Keratinocyte (primary cell): ENCODE results near the gene TRPV2. TPM values are rescaled to one million over a fixed set of nuclear protein-coding genes. Genes with fewer than 3 reads are reported as not detected.

Source experiments
- DNase-seq: peaks from one replicate; pipeline ENCODE4 v3.0.0-alpha.2; 2011; ENCODE audit warnings: low read depth, missing footprints, low spot score
- FAIRE-seq: peaks from 2 replicates; lab custom pipeline; 2011; peaks lifted over from hg19 to GRCh38; lab: Jason Lieb, UNC
- H2AFZ ChIP-seq: 2 replicates; pipeline ENCODE4 v1.6.0; 2012; ENCODE audit warnings: low read length, control low read depth, inconsistent platforms; ENCODE audit not compliant: control insufficient read depth
- H3K27ac ChIP-seq: 2 replicates; pipeline ENCODE4 v1.5.1; 2011; ENCODE audit warnings: low read length; ENCODE audit not compliant: control insufficient read depth, insufficient read depth
- H3K27me3 ChIP-seq: 3 replicates; pipeline ENCODE4 v1.6.0; 2011; ENCODE audit warnings: low read length; ENCODE audit not compliant: control insufficient read depth, insufficient read depth; ENCODE audit errors: extremely low read depth
- H3K36me3 ChIP-seq, 2 experiments: 2 replicates in 1 of 2; 3 replicates in 1 of 2; pipeline ENCODE4 v1.5.1; 2011; ENCODE audit warnings: low read length in 2 of 2, mild to moderate bottlenecking in 1 of 2; ENCODE audit not compliant: control insufficient read depth in 2 of 2, insufficient read depth in 2 of 2; ENCODE audit errors: extremely low read depth in 1 of 2
- H3K4me1 ChIP-seq: 3 replicates; pipeline ENCODE4 v1.5.1; 2011; ENCODE audit warnings: low read length; ENCODE audit not compliant: control insufficient read depth, insufficient read depth; ENCODE audit errors: extremely low read depth
- H3K4me2 ChIP-seq: 3 replicates; pipeline ENCODE4 v1.6.0; 2011; ENCODE audit warnings: low read depth, low read length; ENCODE audit not compliant: control insufficient read depth, insufficient read depth; ENCODE audit errors: extremely low read depth
- H3K4me3 ChIP-seq, 3 experiments: fragments of 200-600 bp in 1 of 3; sonication (generic) in 1 of 3; 2 replicates in 2 of 3; 3 replicates in 1 of 3; pipeline ENCODE4 v1.5.1; 2011 to 2016; ENCODE audit warnings: low read length in 3 of 3, mild to moderate bottlenecking in 3 of 3, control low read depth in 2 of 3, inconsistent platforms in 1 of 3, low read depth in 1 of 3, mixed read lengths in 1 of 3, mixed run types in 1 of 3, moderate library complexity in 1 of 3; ENCODE audit not compliant: control insufficient read depth in 2 of 3, insufficient read depth in 2 of 3; ENCODE audit errors: extremely low read depth in 1 of 3
- H3K79me2 ChIP-seq: 2 replicates; pipeline ENCODE4 v1.6.0; 2012; ENCODE audit warnings: low read length; ENCODE audit not compliant: control insufficient read depth, insufficient read depth
- H3K9ac ChIP-seq: 3 replicates; pipeline ENCODE4 v1.6.0; 2011; ENCODE audit warnings: low read length; ENCODE audit not compliant: control insufficient read depth, insufficient read depth; ENCODE audit errors: extremely low read depth
- H3K9me1 ChIP-seq: 3 replicates; pipeline ENCODE4 v1.6.0; 2011; ENCODE audit warnings: low read length; ENCODE audit not compliant: control insufficient read depth, insufficient read depth; ENCODE audit errors: extremely low read depth
- H3K9me3 ChIP-seq: 2 replicates; pipeline ENCODE4 v1.5.1; 2012; ENCODE audit warnings: low read depth, low read length; ENCODE audit not compliant: control insufficient read depth
- H4K20me1 ChIP-seq: 3 replicates; pipeline ENCODE4 v1.6.0; 2011; ENCODE audit warnings: low read length; ENCODE audit not compliant: control insufficient read depth, insufficient read depth; ENCODE audit errors: extremely low read depth
- CTCF ChIP-seq, 3 experiments: IDR thresholded peaks in 1 of 3; conservative IDR thresholded peaks in 1 of 3; optimal IDR thresholded peaks in 1 of 3; 2 replicates in 2 of 3; 3 replicates in 1 of 3; pipeline versions ENCODE3 to v1.5.1; 2011; ENCODE audit warnings: low read length in 3 of 3, mild to moderate bottlenecking in 3 of 3, moderate library complexity in 2 of 3, control low read depth in 1 of 3, inconsistent platforms in 1 of 3; ENCODE audit not compliant: insufficient read depth in 2 of 3; ENCODE audit errors: extremely low read depth in 1 of 3
- EZH2 ChIP-seq: IDR thresholded peaks from one replicate; pipeline ENCODE4 v1.6.1; 2012; ENCODE audit warnings: inconsistent platforms, mild to moderate bottlenecking, low read length, moderate library complexity
- dilution Hi-C: fragments of 300-500 bp; cut with MboI; formaldehyde crosslinking; loops from one replicate; pipeline ENCODE4 v1.7.0; 2020; ENCODE audit warnings: low sequenced_read_pairs; ENCODE audit not compliant: extremely low pct_ligation_motif_present
- polyA plus RNA-seq, 5 experiments: library from polyadenylated mRNA; depleted of rRNA in 3 of 5; stranded (reverse) in 3 of 5; stranded (forward) in 1 of 5; unstranded in 1 of 5; fragments of >200 nt; gene quantifications; 1 replicate in 1 of 5; 2 replicates in 3 of 5; 3 replicates in 1 of 5; pipeline versions ENCODE4 v1.2.1 to v1.2.3, GENCODE V29; 2011 to 2012; ENCODE audit warnings: missing spikeins in 2 of 5, low read depth in 1 of 5, low replicate concordance in 1 of 5

The TRPV2 gene
- polyA plus RNA-seq, 1 donor (not counting 4 experiments of a cell fraction or from before 2014, with no cell fraction given), result 0.09 TPM

DNA sequence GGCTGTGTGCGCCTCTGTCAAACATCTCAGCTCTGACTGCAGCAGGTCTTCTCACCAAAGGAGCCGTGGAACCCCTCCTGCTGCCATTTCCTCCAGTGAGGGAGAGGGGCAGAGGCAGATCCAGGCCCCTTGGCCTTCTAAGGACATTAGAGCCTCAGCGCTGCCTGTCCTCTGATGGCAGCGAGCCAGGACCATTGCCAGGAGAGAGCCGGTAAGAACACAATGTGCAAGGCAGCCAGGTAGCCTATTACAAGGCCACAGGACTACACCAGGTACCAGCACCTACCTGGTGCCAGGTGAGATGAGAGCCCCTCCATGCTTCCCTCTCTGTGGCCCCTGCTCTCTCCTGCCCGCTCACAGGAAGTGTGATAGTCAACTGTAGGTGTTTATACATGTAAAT, 65.6 kb downstream of the TRPV2 start:
- Histone ChIP-seq H3K36me3 (no peaks in the 10 kb centered on the region), H4K20me1 (no peaks in the 10 kb centered on the region), H3K79me2 (no peaks in the 10 kb centered on the region), H3K9me3 (no peaks in the 10 kb centered on the region), H3K9ac (no peak overlapping the region), H3K4me1 (peaks cover 2% of the 10 kb centered on the region), H3K27ac (no peak overlapping the region), H3K4me2 (no peak overlapping the region), H2AFZ (no peak overlapping the region), H3K9me1 (no peaks in the 10 kb centered on the region), H3K4me3 (no peak overlapping the region), H3K27me3 (peaks cover 25% of the 10 kb centered on the region)
- TF ChIP-seq EZH2 (no peak), CTCF (optimal IDR thresholded peaks at IDR 0.05 in 1 of 3, IDR thresholded peaks at IDR 0.05 in 1 of 3, conservative IDR thresholded peaks at IDR 0.05 in 1 of 3; ENCODE audit: extremely low read depth in 1 of 3, insufficient read depth in 2 of 3, low read length in 3 of 3) (no peak)
- DNase-seq (no peak), FAIRE-seq (no peak)
- dilution Hi-C loops, result no loop called here

DNA sequence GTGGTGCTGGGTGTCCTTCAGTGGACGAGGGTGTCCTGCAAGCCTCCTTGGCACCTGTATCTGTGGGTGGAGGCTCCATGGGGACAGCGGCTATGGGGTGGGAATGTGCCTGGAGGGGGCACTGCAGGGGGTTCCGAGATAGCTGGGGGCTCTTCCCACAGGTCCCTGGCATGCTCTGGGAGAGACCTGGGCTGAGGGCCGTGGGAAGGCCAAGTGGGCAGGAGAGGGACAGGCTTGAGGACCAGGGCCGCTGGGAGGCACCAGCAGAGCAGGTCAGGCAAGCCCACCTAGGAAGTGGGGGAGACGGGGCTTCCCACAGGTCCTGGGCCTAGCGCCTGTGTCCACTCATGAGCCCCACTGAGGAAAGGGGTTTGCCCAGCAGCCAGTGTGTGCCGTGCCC, 66.9 kb downstream of the TRPV2 start:
- DNase-seq (no peak), FAIRE-seq (no peak)
- H4K20me1 ChIP-seq, result no peaks in the 10 kb centered on the region
- H3K36me3 ChIP-seq, result no peaks in the 10 kb centered on the region
- peaks cover 12% of the 10 kb centered on the region for H3K4me1 ChIP-seq
- no peaks in the 10 kb centered on the region for H3K79me2 ChIP-seq
- dilution Hi-C loops, result no loop called here
- peaks cover 29% of the 10 kb centered on the region for H3K27me3 ChIP-seq
- TF ChIP-seq CTCF (optimal IDR thresholded peaks at IDR 0.05 in 1 of 3, IDR thresholded peaks at IDR 0.05 in 1 of 3, conservative IDR thresholded peaks at IDR 0.05 in 1 of 3; ENCODE audit: extremely low read depth in 1 of 3, insufficient read depth in 2 of 3, low read length in 3 of 3) (no peak), EZH2 (no peak)
- H3K9me3 ChIP-seq, result no peaks in the 10 kb centered on the region
- no peak overlapping the region for H3K27ac ChIP-seq
- no peaks in the 10 kb centered on the region for H3K9me1 ChIP-seq
- no peak overlapping the region for H2AFZ ChIP-seq
- H3K9ac ChIP-seq, result no peak overlapping the region
- no peak overlapping the region for H3K4me3 ChIP-seq
- no peak overlapping the region for H3K4me2 ChIP-seq
